Omental fat pad (tissue), 4 donors: Measurements from ENCODE around the gene TRIO. TPM values are rescaled to one million over a fixed set of nuclear protein-coding genes. Genes with fewer than 3 reads are reported as not detected.

Experiments used
- ATAC-seq: fragments of 150-250 bp; one replicate; pipeline ENCODE4 v1.9.1; 2016; ENCODE audit warnings: mild to moderate bottlenecking, moderate library complexity; ENCODE audit not compliant: low FRiP score
- DNase-seq: peaks from one replicate; pipeline ENCODE4 v3.0.0-alpha.2; 2019; ENCODE audit warnings: low spot score
- total RNA-seq, 4 donors: library from RNA; depleted of rRNA; stranded (reverse); fragments of >200 nt; gene quantifications; one replicate each; pipeline ENCODE4 v1.1.0, GENCODE V29; 2016
- TF ChIP-seq, protein P1 (sequence below), 3 donors: fragments of 450-650 bp; IDR thresholded peaks; one replicate each; pipeline ENCODE4 v1.5.1; 2016 to 2017; ENCODE audit warnings: antibody characterized with exemption in 3 of 3, mild to moderate bottlenecking in 3 of 3, moderate library complexity in 2 of 3

TRIO gene
- total RNA-seq, 4 donors from 2014 or later = 125 to 370 (median 193) TPM

DNA sequence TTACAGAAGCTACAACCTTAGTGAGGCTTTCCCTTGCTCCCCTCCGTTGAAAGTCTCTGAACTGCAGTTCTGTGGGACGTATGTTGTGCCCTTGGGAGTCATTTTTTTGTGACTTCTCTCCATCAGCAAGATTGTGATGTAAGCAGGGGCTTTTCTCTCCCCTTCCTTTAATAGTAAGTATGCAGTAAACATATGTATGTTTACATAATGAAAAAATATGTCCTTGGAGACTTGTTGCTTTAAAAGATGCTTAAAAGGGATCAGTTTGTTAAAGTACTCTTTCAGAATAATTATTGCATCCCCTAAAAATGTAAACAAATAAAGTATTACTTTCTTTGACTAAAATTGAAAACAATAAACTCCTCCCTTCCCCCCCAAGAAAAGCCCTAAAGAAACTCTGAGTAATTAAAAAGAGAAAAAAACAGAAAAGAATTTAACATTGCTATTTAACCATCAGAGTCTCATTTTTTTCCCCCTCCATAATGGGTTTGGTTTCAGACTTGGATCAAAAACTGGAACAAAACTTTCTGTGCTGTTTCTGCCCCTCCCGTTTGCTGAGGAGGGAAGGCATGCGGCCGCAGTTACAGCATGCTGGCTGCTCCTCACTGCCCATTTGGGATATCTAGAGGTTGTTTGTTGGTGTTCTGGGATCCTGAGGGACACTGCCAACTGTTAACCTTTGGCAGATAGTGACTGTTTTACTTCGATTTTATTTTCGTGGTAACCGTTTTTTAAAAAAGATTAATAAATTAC is 40.2 kb downstream of the TRIO start:
- TF ChIP-seq, protein P1, sequence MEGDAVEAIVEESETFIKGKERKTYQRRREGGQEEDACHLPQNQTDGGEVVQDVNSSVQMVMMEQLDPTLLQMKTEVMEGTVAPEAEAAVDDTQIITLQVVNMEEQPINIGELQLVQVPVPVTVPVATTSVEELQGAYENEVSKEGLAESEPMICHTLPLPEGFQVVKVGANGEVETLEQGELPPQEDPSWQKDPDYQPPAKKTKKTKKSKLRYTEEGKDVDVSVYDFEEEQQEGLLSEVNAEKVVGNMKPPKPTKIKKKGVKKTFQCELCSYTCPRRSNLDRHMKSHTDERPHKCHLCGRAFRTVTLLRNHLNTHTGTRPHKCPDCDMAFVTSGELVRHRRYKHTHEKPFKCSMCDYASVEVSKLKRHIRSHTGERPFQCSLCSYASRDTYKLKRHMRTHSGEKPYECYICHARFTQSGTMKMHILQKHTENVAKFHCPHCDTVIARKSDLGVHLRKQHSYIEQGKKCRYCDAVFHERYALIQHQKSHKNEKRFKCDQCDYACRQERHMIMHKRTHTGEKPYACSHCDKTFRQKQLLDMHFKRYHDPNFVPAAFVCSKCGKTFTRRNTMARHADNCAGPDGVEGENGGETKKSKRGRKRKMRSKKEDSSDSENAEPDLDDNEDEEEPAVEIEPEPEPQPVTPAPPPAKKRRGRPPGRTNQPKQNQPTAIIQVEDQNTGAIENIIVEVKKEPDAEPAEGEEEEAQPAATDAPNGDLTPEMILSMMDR (IDR thresholded peaks at IDR 0.05) = no peak
- ATAC-seq (no peak), DNase-seq (no peak)

- no peak for ATAC-seq
- no peak for DNase-seq
Observed at GRCh38 chr5:14184082-14184481, 40.9 kb downstream of the TRIO start.

GRCh38 chr5:14184725-14185124 is 41.6 kb downstream of the TRIO start:
- TF ChIP-seq, protein P1 (IDR thresholded peaks at IDR 0.05) = no peak
- no peak for DNase-seq
- ATAC-seq = peak; percentile 51

More at GRCh38 chr5:14184082-14184481, 40.9 kb downstream of the TRIO start:
- TF ChIP-seq, protein P1 (IDR thresholded peaks at IDR 0.05) = no peak

GRCh38 chr5:14185326-14186058 is 42.4 kb downstream of the TRIO start:
- ATAC-seq = peak; percentile 36
- TF ChIP-seq, protein P1 (IDR thresholded peaks at IDR 0.05) = no peak
- no peak for DNase-seq

- ATAC-seq (peak; percentile 34), DNase-seq (no peak)
- TF ChIP-seq, protein P1 (IDR thresholded peaks at IDR 0.05) = no peak
Observed at GRCh38 chr5:14186059-14186830, 43.1 kb downstream of the TRIO start.

DNA sequence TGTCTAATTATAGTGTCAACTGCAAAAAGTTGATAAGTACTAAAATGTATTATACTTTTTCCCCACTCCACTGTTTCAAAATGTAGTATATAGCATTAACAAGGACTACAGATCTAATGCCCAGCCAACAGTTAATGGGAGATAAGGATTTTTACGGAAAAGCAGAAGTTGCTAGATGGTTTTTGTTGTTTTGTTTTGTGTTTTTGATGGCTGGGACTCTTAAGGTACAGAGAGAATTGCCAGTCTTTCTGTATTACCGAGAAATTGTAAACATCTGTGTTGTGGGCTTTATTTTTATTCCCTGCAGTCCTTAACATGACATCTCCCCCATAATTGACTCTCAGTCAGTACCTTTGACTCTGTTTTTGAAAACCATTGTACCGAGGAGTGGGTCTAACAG is 44.0 kb downstream of the TRIO start:
- ATAC-seq (no peak), DNase-seq (no peak)
- TF ChIP-seq, protein P1 (IDR thresholded peaks at IDR 0.05) = no peak
